Measurements from ENCODE around the gene FOXL1. TPM values are rescaled to one million over a fixed set of nuclear protein-coding genes. Genes with fewer than 3 reads are reported as not detected.

FOXL1 gene
- total and polyA plus RNA-seq, 4 donors: 0.41 to 2.5 (median 1.4) TPM

GRCh38 chr16:86555704-86556075 lies 22.7 kb upstream of the FOXL1 start:
- DNase-seq: no peak
- no peaks in the 10 kb centered on the region for H3K27me3 ChIP-seq (ENCODE audit: control insufficient read depth in 3 of 3, insufficient read depth in 3 of 3, low read length in 2 of 3)
- H3K36me3 ChIP-seq (ENCODE audit: control insufficient read depth in 4 of 4, insufficient read depth in 4 of 4, low read length in 4 of 4): peaks cover 0 to 7% (median 3%) of the 10 kb centered on the region in 4 donors
- peak overlapping the region; percentile 84 for H3K4me3 ChIP-seq
- H3K9ac ChIP-seq (ENCODE audit: insufficient read depth in 1 of 2, low read length in 2 of 2): peak overlapping the region; percentile 91 to 93
- ATAC-seq (ENCODE audit: insufficient read depth, low FRiP score): no peak
- peaks cover 0 to 11% (median 3%) of the 10 kb centered on the region in 5 donors for H3K4me1 ChIP-seq (ENCODE audit: control insufficient read depth in 5 of 5, insufficient read depth in 5 of 5, low read length in 5 of 5)
- no peak overlapping the region for H3K27ac ChIP-seq (ENCODE audit: low read depth in 1 of 2, low read length in 1 of 2)
- H3K9me3 ChIP-seq (ENCODE audit: control insufficient read depth in 4 of 4, insufficient read depth in 3 of 4, low read length in 3 of 4): no peaks in the 10 kb centered on the region
- 31 to 41% methylated on average over 17 of the region's 17 CpGs for WGBS, 2 donors
- TF ChIP-seq CTCF (IDR thresholded peaks at IDR 0.05; ENCODE audit: control extremely low read depth, extremely low read depth): no peak

GRCh38 chr16:86556576-86556975 lies 21.8 kb upstream of the FOXL1 start:
- H3K4me3 ChIP-seq: no peak overlapping the region
- H3K27me3 ChIP-seq (ENCODE audit: control insufficient read depth in 3 of 3, insufficient read depth in 3 of 3, low read length in 2 of 3): peaks cover 0 to 2% (median 0%) of the 10 kb centered on the region in 3 donors
- no peak for TF ChIP-seq CTCF (IDR thresholded peaks at IDR 0.05; ENCODE audit: control extremely low read depth, extremely low read depth)
- DNase-seq: no peak
- H3K9me3 ChIP-seq (ENCODE audit: control insufficient read depth in 4 of 4, insufficient read depth in 3 of 4, low read length in 3 of 4): no peaks in the 10 kb centered on the region
- no peak for ATAC-seq (ENCODE audit: insufficient read depth, low FRiP score)
- no peak overlapping the region for H3K27ac ChIP-seq (ENCODE audit: low read depth in 1 of 2, low read length in 1 of 2)
- peaks cover 0 to 11% (median 3%) of the 10 kb centered on the region in 5 donors for H3K4me1 ChIP-seq (ENCODE audit: control insufficient read depth in 5 of 5, insufficient read depth in 5 of 5, low read length in 5 of 5)
- H3K36me3 ChIP-seq (ENCODE audit: control insufficient read depth in 4 of 4, insufficient read depth in 4 of 4, low read length in 4 of 4): peaks cover 0 to 6% (median 3%) of the 10 kb centered on the region in 4 donors
- WGBS, 2 donors: 70 to 72% methylated on average over 5 of the region's 5 CpGs
- H3K9ac ChIP-seq (ENCODE audit: insufficient read depth in 1 of 2, low read length in 2 of 2): no peak overlapping the region

- Histone ChIP-seq H3K36me3 (ENCODE audit: control insufficient read depth in 4 of 4, insufficient read depth in 4 of 4, low read length in 4 of 4) (peaks cover 0 to 3% (median 0%) of the 10 kb centered on the region in 4 donors), H3K27ac (ENCODE audit: low read depth in 1 of 2, low read length in 1 of 2) (no peak overlapping the region), H3K9me3 (ENCODE audit: control insufficient read depth in 4 of 4, insufficient read depth in 3 of 4, low read length in 3 of 4) (no peaks in the 10 kb centered on the region), H3K27me3 (ENCODE audit: control insufficient read depth in 3 of 3, insufficient read depth in 3 of 3, low read length in 2 of 3) (peaks cover 0 to 2% (median 0%) of the 10 kb centered on the region in 3 donors), H3K4me1 (ENCODE audit: control insufficient read depth in 5 of 5, insufficient read depth in 5 of 5, low read length in 5 of 5) (peaks cover 0 to 11% (median 3%) of the 10 kb centered on the region in 5 donors), H3K4me3 (no peak overlapping the region), H3K9ac (ENCODE audit: insufficient read depth in 1 of 2, low read length in 2 of 2) (no peak overlapping the region)
- ATAC-seq (ENCODE audit: insufficient read depth, low FRiP score) (no peak), DNase-seq (no peak)
- 76 to 85% methylated on average over 4 of the region's 4 CpGs for WGBS, 2 donors
- TF ChIP-seq CTCF (IDR thresholded peaks at IDR 0.05; ENCODE audit: control extremely low read depth, extremely low read depth): no peak
Measured at GRCh38 chr16:86557587-86557986, 20.8 kb upstream of the FOXL1 start.

All from lung (tissue), 12 donors.